ENCODE measurements around the gene ATP9B. TPM values are rescaled to one million over a fixed set of nuclear protein-coding genes. Genes with fewer than 3 reads are reported as not detected.

The ATP9B gene
- polyA plus RNA-seq, 3 donors = 7.2 to 20.3 (median 14.0) TPM

- intact Hi-C loops (cut with micrococcal nuclease) = no loop called here
- no peak overlapping the region for H3K4me3 ChIP-seq (replicated peaks in 1 of 3; ENCODE audit: low read depth in 2 of 3, low read length in 3 of 3)
- H3K27ac Mint-ChIP-seq = no peak overlapping the region
- H3K27me3 Mint-ChIP-seq (ENCODE audit: low read depth in 3 of 3) = no peaks in the 10 kb centered on the region
- TF ChIP-seq, protein P1, sequence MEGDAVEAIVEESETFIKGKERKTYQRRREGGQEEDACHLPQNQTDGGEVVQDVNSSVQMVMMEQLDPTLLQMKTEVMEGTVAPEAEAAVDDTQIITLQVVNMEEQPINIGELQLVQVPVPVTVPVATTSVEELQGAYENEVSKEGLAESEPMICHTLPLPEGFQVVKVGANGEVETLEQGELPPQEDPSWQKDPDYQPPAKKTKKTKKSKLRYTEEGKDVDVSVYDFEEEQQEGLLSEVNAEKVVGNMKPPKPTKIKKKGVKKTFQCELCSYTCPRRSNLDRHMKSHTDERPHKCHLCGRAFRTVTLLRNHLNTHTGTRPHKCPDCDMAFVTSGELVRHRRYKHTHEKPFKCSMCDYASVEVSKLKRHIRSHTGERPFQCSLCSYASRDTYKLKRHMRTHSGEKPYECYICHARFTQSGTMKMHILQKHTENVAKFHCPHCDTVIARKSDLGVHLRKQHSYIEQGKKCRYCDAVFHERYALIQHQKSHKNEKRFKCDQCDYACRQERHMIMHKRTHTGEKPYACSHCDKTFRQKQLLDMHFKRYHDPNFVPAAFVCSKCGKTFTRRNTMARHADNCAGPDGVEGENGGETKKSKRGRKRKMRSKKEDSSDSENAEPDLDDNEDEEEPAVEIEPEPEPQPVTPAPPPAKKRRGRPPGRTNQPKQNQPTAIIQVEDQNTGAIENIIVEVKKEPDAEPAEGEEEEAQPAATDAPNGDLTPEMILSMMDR (IDR thresholded peaks at IDR 0.05) = no peak
- H4K20me1 ChIP-seq (ENCODE audit: insufficient read depth, low read length) = no peaks in the 10 kb centered on the region
- no peak overlapping the region for H2AFZ ChIP-seq (ENCODE audit: insufficient read depth, low read depth, low read length, poor library complexity, severe bottlenecking)
- DNase-seq = no peak
- peaks cover 6 to 12% (median 9%) of the 10 kb centered on the region in 7 donors for H3K9me3 Mint-ChIP-seq
- H3K27me3 ChIP-seq (ENCODE audit: control insufficient read depth in 2 of 2, insufficient read depth in 2 of 2, low read length in 2 of 2) = no peaks in the 10 kb centered on the region
- peaks cover 16 to 64% of the 10 kb centered on the region in 2 donors for H3K36me3 ChIP-seq (replicated peaks in 1 of 2; ENCODE audit: control insufficient read depth in 1 of 2, insufficient read depth in 2 of 2, low read length in 2 of 2)
- H3K4me2 ChIP-seq (replicated peaks; ENCODE audit: extremely low read depth, low read length, poor library complexity, severe bottlenecking) = no peak overlapping the region
- H3K4me1 Mint-ChIP-seq = no peaks in the 10 kb centered on the region
- WGBS (ENCODE audit: insufficient coverage) = 98% methylated on average over 10 of the region's 12 CpGs
- peaks cover 47 to 69% of the 10 kb centered on the region in 2 donors for H3K36me3 Mint-ChIP-seq
- no peaks in the 10 kb centered on the region for H3K79me2 ChIP-seq (ENCODE audit: insufficient read depth, low read length)
- H3K9me3 ChIP-seq (replicated peaks in 1 of 2; ENCODE audit: control insufficient read depth in 1 of 2, insufficient read depth in 1 of 2, low read length in 2 of 2) = peaks cover 11 to 12% of the 10 kb centered on the region in 2 donors
- no peak overlapping the region for H3K27ac ChIP-seq (ENCODE audit: low read depth in 1 of 2, low read length in 2 of 2)
- no peak overlapping the region for H3K9ac ChIP-seq (ENCODE audit: insufficient read depth, low read length, poor library complexity, severe bottlenecking)
- no peaks in the 10 kb centered on the region for H3K4me1 ChIP-seq (ENCODE audit: control insufficient read depth in 1 of 2, insufficient read depth in 2 of 2, low read length in 2 of 2)
- H3K4me3 Mint-ChIP-seq = no peak overlapping the region
Observed at GRCh38 chr18:79328887-79329286, 259.7 kb downstream of the ATP9B start.

DNA sequence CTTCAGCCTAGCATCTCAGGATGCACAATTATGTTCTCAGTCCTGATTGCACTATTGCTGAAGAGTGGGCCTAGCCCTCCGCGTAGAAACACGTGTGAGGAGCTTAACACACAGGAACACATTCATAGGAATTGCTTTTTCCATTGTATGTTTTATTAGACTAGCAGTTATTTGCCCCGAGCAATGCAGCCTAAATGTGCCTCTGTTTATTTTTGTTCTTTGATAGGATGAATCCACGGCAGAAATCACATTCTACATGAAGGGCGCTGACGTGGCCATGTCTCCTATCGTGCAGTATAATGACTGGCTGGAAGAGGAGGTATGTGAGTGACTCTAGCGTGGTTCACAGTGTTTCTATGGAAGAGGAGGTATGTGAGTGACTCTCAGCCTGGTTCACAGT, 260.6 kb downstream of the ATP9B start:
- Mint-ChIP-seq H3K27me3 (ENCODE audit: low read depth in 3 of 3) (no peaks in the 10 kb centered on the region), H3K4me3 (no peak overlapping the region), H3K9me3 (peaks cover 6 to 12% (median 9%) of the 10 kb centered on the region in 7 donors), H3K27ac (no peak overlapping the region), H3K36me3 (peaks cover 44 to 67% of the 10 kb centered on the region in 2 donors), H3K4me1 (no peaks in the 10 kb centered on the region)
- H4K20me1 ChIP-seq (ENCODE audit: insufficient read depth, low read length) = no peaks in the 10 kb centered on the region
- WGBS (ENCODE audit: insufficient coverage) = 100% methylated on average over 4 of the region's 9 CpGs
- intact Hi-C loops (cut with micrococcal nuclease) = no loop called here
- H3K9ac ChIP-seq (ENCODE audit: insufficient read depth, low read length, poor library complexity, severe bottlenecking) = no peak overlapping the region
- peaks cover 11 to 12% of the 10 kb centered on the region in 2 donors for H3K9me3 ChIP-seq (replicated peaks in 1 of 2; ENCODE audit: control insufficient read depth in 1 of 2, insufficient read depth in 1 of 2, low read length in 2 of 2)
- no peaks in the 10 kb centered on the region for H3K79me2 ChIP-seq (ENCODE audit: insufficient read depth, low read length)
- H3K27ac ChIP-seq (ENCODE audit: low read depth in 1 of 2, low read length in 2 of 2) = no peak overlapping the region
- no peak overlapping the region for H3K4me3 ChIP-seq (replicated peaks in 1 of 3; ENCODE audit: low read depth in 2 of 3, low read length in 3 of 3)
- H2AFZ ChIP-seq (ENCODE audit: insufficient read depth, low read depth, low read length, poor library complexity, severe bottlenecking) = no peak overlapping the region
- peaks cover 16 to 57% of the 10 kb centered on the region in 2 donors for H3K36me3 ChIP-seq (replicated peaks in 1 of 2; ENCODE audit: control insufficient read depth in 1 of 2, insufficient read depth in 2 of 2, low read length in 2 of 2)
- DNase-seq = no peak
- H3K27me3 ChIP-seq (ENCODE audit: control insufficient read depth in 2 of 2, insufficient read depth in 2 of 2, low read length in 2 of 2) = no peaks in the 10 kb centered on the region
- TF ChIP-seq, protein P1 (IDR thresholded peaks at IDR 0.05) = no peak
- H3K4me1 ChIP-seq (ENCODE audit: control insufficient read depth in 1 of 2, insufficient read depth in 2 of 2, low read length in 2 of 2) = no peaks in the 10 kb centered on the region
- H3K4me2 ChIP-seq (replicated peaks; ENCODE audit: extremely low read depth, low read length, poor library complexity, severe bottlenecking) = no peak overlapping the region

All from CD14-positive monocyte (primary cell).